Thyroid gland (tissue), 4 donors: ENCODE results near the gene AKAP6. TPM values are rescaled to one million over a fixed set of nuclear protein-coding genes. Genes with fewer than 3 reads are reported as not detected.
A peak's percentile ranks its signal among the peaks of the same experiment; 100 is the strongest.

Experiments
- DNase-seq, 2 donors: peaks; one replicate each; pipeline ENCODE4 v3.0.0-alpha.2; 2019
- H3K27ac ChIP-seq, 3 donors: fragments of 200-600 bp; sonication (generic); 1 replicate in 2 of 3; 2 replicates in 1 of 3; pipeline ENCODE4 v1.5.1; 2016 to 2019; ENCODE audit warnings: mild to moderate bottlenecking in 1 of 3, moderate library complexity in 1 of 3
- H3K27me3 ChIP-seq: fragments of 200-600 bp; sonication (generic); one replicate; pipeline ENCODE4 v1.5.1; 2019
- H3K36me3 ChIP-seq, 2 donors: fragments of 200-600 bp; sonication (generic); one replicate each; pipeline ENCODE4 v1.5.1; 2016 to 2019
- H3K4me1 ChIP-seq, 2 donors: fragments of 200-600 bp; sonication (generic); one replicate each; pipeline ENCODE4 v1.5.1; 2017 to 2019
- H3K4me3 ChIP-seq, 3 donors: fragments of 200-600 bp; sonication (generic); replicated peaks in 1 of 3; 1 replicate in 2 of 3; 2 replicates in 1 of 3; pipeline ENCODE4 v1.5.1; 2016; ENCODE audit warnings: mild to moderate bottlenecking in 1 of 3
- H3K9me3 ChIP-seq: fragments of 200-600 bp; sonication (generic); one replicate; pipeline ENCODE4 v1.5.1; 2017
- POLR2A ChIP-seq, 2 donors: fragments of 450-650 bp; IDR thresholded peaks; one replicate each; pipeline ENCODE4 v1.6.1; 2017; ENCODE audit warnings: antibody characterized with exemption in 2 of 2, mild to moderate bottlenecking in 2 of 2, moderate library complexity in 1 of 2
- WGBS, 2 donors: methylation state at CpG; one replicate each; pipeline ENCODE4 v1.1.5; 2017; 5-methylcytosine and 5-hydroxymethylcytosine counted together
- intact Hi-C: fragments of 100-400 bp; cut with DNase I; formaldehyde crosslinking; loops from one replicate; pipeline ENCODE4 v1.15.1; 2023
- total RNA-seq, 4 donors: library from RNA; depleted of rRNA; stranded (reverse); fragments of >200 nt; gene quantifications; one replicate each; pipeline ENCODE4 v1.2.3, GENCODE V29; 2016
- TF ChIP-seq, protein P1 (sequence below), 6 experiments: fragments of 200-600 bp in 3 of 6; fragments of 450-650 bp in 3 of 6; sonication (generic) in 3 of 6; IDR thresholded peaks; one replicate each; pipeline ENCODE4 v1.5.1; 2016 to 2019; ENCODE audit warnings: antibody characterized with exemption in 6 of 6, mild to moderate bottlenecking in 2 of 6, inconsistent platforms in 1 of 6, moderate library complexity in 1 of 6

AKAP6 gene
- total RNA-seq, 4 donors from 2014 or later: 13.0 to 34.5 (median 22.7) TPM

DNA sequence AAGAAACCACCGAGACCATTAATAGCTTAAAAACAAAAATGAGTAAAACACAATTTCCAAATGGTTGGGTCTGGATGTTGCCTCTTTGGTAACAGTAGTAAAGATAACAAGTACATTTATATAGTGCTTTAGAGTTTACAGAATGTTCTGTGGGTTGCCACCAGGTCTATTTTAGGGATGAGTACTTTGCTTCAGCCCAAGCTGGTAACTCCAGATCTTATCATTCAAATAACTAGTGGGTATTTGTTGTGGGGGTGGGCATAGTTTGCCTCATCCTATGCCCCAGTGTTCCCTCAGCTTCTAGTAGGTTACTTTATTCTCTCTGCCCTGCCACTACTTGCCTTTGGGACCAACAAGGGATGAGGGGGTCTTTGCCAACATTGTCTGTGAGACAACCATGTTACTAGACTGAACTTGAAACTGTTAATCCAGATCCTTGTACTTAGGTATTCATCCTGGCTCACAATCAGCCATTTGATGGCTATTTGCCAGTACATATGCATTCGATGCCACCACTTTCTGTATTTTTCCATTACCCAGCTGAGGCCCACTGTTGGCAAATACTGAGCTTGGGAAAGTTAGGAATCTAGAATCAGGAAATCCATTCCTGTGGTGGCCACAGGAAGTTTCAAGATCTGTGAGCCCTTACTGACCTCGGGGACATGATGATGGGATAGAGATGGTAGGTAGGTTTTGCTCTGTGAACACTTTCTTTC, 17.6 kb upstream of the AKAP6 start:
- H3K4me3 ChIP-seq: no peak overlapping the region
- H3K36me3 ChIP-seq: no peaks in the 10 kb centered on the region
- WGBS, 2 donors: 62% methylated on average over 3 of the region's 3 CpGs

DNA sequence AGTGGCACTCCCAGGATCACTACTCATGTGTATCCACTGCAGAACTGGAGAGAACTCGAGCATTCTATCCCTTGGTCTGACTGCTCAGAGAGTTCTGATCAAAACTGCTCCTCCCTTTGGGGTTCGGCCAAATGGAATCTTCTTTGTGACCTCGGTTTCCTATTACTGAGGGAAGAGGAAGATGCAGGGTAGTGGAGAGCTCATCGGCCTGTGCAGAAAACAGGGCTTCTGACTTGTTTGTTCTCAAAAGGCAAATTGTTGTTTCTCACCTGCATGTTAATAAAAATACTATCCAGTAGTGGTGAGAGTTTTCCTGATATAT, 17.1 kb upstream of the AKAP6 start:
- 25 to 38% methylated on average over 4 of the region's 4 CpGs for WGBS, 2 donors
- no peak for TF ChIP-seq POLR2A (IDR thresholded peaks at IDR 0.05)
- TF ChIP-seq, protein P1, sequence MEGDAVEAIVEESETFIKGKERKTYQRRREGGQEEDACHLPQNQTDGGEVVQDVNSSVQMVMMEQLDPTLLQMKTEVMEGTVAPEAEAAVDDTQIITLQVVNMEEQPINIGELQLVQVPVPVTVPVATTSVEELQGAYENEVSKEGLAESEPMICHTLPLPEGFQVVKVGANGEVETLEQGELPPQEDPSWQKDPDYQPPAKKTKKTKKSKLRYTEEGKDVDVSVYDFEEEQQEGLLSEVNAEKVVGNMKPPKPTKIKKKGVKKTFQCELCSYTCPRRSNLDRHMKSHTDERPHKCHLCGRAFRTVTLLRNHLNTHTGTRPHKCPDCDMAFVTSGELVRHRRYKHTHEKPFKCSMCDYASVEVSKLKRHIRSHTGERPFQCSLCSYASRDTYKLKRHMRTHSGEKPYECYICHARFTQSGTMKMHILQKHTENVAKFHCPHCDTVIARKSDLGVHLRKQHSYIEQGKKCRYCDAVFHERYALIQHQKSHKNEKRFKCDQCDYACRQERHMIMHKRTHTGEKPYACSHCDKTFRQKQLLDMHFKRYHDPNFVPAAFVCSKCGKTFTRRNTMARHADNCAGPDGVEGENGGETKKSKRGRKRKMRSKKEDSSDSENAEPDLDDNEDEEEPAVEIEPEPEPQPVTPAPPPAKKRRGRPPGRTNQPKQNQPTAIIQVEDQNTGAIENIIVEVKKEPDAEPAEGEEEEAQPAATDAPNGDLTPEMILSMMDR (IDR thresholded peaks at IDR 0.05): no peak
- Histone ChIP-seq H3K36me3 (no peaks in the 10 kb centered on the region), H3K27ac (peak overlapping the region; percentile 55 to 81 (median 69)), H3K4me1 (peaks cover 8 to 13% of the 10 kb centered on the region in 2 donors), H3K27me3 (no peaks in the 10 kb centered on the region), H3K9me3 (no peaks in the 10 kb centered on the region), H3K4me3 (no peak overlapping the region)
- intact Hi-C loops: no loop called here
- peak; percentile 39 to 45 for DNase-seq

More for the DNA sequence above, 17.6 kb upstream of the AKAP6 start:
- H3K9me3 ChIP-seq: no peaks in the 10 kb centered on the region
- TF ChIP-seq POLR2A (IDR thresholded peaks at IDR 0.05): no peak
- TF ChIP-seq, protein P1 (IDR thresholded peaks at IDR 0.05): no peak
- intact Hi-C loops: no loop called here
- H3K27ac ChIP-seq: peak overlapping the region; percentile 55 to 81 (median 69)
- DNase-seq: no peak
- H3K4me1 ChIP-seq: peaks cover 8 to 13% of the 10 kb centered on the region in 2 donors
- no peaks in the 10 kb centered on the region for H3K27me3 ChIP-seq

GRCh38 chr14:32313844-32314376, 15.2 kb upstream of the AKAP6 start:
- no peaks in the 10 kb centered on the region for H3K36me3 ChIP-seq
- no peak for TF ChIP-seq POLR2A (IDR thresholded peaks at IDR 0.05)
- TF ChIP-seq, protein P1 (IDR thresholded peaks at IDR 0.05): no peak
- peaks cover 8 to 13% of the 10 kb centered on the region in 2 donors for H3K4me1 ChIP-seq
- 93% methylated on average over 5 of the region's 5 CpGs for whole genome bisulfite sequencing, 2 donors
- no peak overlapping the region for H3K27ac ChIP-seq
- DNase-seq: no peak
- H3K4me3 ChIP-seq: no peak overlapping the region
- H3K9me3 ChIP-seq: no peaks in the 10 kb centered on the region
- H3K27me3 ChIP-seq: no peaks in the 10 kb centered on the region
- intact Hi-C loops: no loop called here

- no peak for DNase-seq
- 89 to 91% methylated on average over 7 of the region's 7 CpGs for WGBS, 2 donors
- H3K4me1 ChIP-seq: peaks cover 12 to 18% of the 10 kb centered on the region in 2 donors
- H3K27me3 ChIP-seq: no peaks in the 10 kb centered on the region
- H3K9me3 ChIP-seq: no peaks in the 10 kb centered on the region
- TF ChIP-seq, protein P1 (IDR thresholded peaks at IDR 0.05): no peak
- TF ChIP-seq POLR2A (IDR thresholded peaks at IDR 0.05): no peak
- no peak overlapping the region for H3K4me3 ChIP-seq
- no peak overlapping the region for H3K27ac ChIP-seq
- intact Hi-C loops: no loop called here
- H3K36me3 ChIP-seq: no peaks in the 10 kb centered on the region
These were observed 10.9 kb upstream of the AKAP6 start for GRCh38 chr14:32318087-32318795.
